GM12878 (cell line): ENCODE data around the gene BTG2. TPM values are rescaled to one million over a fixed set of nuclear protein-coding genes. Genes with fewer than 3 reads are reported as not detected.

ENCODE experiments used
- LARP7 ChIP-seq: fragments of 450-650 bp; IDR thresholded peaks from 2 replicates; pipeline ENCODE4 v1.6.1; 2017; ENCODE audit warnings: mild to moderate bottlenecking
- NRF1 ChIP-seq: conservative IDR thresholded peaks from 2 replicates; pipeline ENCODE4 v1.6.1; 2011; ENCODE audit warnings: mild to moderate bottlenecking, low read depth, low read length, improper control_type of control experiment
- SMAD1 ChIP-seq: fragments of 450-650 bp; IDR thresholded peaks from 2 replicates; pipeline ENCODE4 v1.6.1; 2018; ENCODE audit warnings: mild to moderate bottlenecking, low read depth; ENCODE audit not compliant: partially characterized antibody
- ZBTB4 ChIP-seq: fragments of 450-650 bp; formaldehyde crosslinking; IDR thresholded peaks from 2 replicates; pipeline ENCODE4 v1.4.0; 2022; ENCODE audit warnings: mild to moderate bottlenecking, moderate library complexity
- polyA plus RNA-seq, 11 experiments: library from polyadenylated mRNA; depleted of rRNA in 4 of 11; unstranded in 6 of 11; stranded (reverse) in 5 of 11; fragments of >200 nt; fragmentation: Nextera tagmentation in 4 of 11; fragmentation: Illumina TruSeq in 1 of 11; extraction: Ambion mirVana in 4 of 11; extraction: Trizol in 1 of 11; gene quantifications; 1 replicate in 1 of 11; 2 replicates in 10 of 11; pipeline versions ENCODE4 v1.2.1 to v1.2.3, GENCODE V29; 2011 to 2016; ENCODE audit warnings: inconsistent platforms in 2 of 11, missing spikeins in 2 of 11, low read depth in 1 of 11
- total RNA-seq, 4 experiments: library from RNA; depleted of rRNA in 3 of 4; stranded (reverse); fragments of >200 nt in 3 of 4; fragmentation: Illumina TruSeq in 1 of 4; extraction: Trizol in 1 of 4; gene quantifications; 2 replicates each; pipeline versions ENCODE4 v1.2.1 to v1.2.3, GENCODE V29; 2013 to 2021
- TF ChIP-seq, protein P1 (sequence below): fragments of 450-650 bp; formaldehyde crosslinking; IDR thresholded peaks from 2 replicates; pipeline ENCODE4 v1.4.0; 2020; ENCODE audit warnings: mild to moderate bottlenecking, moderate library complexity

The BTG2 gene
- total and polyA plus RNA-seq, 10 of the 15 experiments (the other 5 are each of a cell fraction or from before 2014, with no cell fraction given), result 23.3 to 160 (median 98.1) TPM

DNA sequence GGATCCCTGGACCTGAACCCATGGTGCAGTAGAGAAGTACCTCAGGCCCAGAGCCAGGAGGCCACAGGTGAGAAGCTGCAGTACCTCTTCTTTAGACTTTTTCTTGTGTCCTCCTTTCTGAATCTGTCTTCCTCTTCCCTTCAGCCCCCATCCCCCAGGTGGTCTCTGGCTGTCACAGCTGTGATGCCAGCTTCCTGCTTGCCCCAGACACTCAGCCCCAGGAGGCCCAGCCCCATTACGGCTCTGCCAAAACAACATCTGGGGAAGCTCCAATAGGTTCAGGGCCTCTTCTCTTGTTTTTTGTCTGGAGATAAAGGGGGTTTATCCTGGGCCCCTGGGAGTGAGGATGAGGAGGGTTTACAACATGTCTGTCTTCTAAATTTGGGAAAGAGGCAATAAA is 9.5 kb upstream of the BTG2 start (continued):
- no peak for TF ChIP-seq ZBTB4 (CRISPR knock-in tag)
- TF ChIP-seq, protein P1, sequence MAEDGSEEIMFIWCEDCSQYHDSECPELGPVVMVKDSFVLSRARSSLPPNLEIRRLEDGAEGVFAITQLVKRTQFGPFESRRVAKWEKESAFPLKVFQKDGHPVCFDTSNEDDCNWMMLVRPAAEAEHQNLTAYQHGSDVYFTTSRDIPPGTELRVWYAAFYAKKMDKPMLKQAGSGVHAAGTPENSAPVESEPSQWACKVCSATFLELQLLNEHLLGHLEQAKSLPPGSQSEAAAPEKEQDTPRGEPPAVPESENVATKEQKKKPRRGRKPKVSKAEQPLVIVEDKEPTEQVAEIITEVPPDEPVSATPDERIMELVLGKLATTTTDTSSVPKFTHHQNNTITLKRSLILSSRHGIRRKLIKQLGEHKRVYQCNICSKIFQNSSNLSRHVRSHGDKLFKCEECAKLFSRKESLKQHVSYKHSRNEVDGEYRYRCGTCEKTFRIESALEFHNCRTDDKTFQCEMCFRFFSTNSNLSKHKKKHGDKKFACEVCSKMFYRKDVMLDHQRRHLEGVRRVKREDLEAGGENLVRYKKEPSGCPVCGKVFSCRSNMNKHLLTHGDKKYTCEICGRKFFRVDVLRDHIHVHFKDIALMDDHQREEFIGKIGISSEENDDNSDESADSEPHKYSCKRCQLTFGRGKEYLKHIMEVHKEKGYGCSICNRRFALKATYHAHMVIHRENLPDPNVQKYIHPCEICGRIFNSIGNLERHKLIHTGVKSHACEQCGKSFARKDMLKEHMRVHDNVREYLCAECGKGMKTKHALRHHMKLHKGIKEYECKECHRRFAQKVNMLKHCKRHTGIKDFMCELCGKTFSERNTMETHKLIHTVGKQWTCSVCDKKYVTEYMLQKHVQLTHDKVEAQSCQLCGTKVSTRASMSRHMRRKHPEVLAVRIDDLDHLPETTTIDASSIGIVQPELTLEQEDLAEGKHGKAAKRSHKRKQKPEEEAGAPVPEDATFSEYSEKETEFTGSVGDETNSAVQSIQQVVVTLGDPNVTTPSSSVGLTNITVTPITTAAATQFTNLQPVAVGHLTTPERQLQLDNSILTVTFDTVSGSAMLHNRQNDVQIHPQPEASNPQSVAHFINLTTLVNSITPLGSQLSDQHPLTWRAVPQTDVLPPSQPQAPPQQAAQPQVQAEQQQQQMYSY (CRISPR knock-in tag), result no peak
- TF ChIP-seq LARP7, result no peak
- TF ChIP-seq NRF1, result no peak
- TF ChIP-seq SMAD1, result no peak
- TF ChIP-seq, all 136 proteins: peak for 0
